ENCODE data around the gene NFIC.

Gene NFIC

DNA sequence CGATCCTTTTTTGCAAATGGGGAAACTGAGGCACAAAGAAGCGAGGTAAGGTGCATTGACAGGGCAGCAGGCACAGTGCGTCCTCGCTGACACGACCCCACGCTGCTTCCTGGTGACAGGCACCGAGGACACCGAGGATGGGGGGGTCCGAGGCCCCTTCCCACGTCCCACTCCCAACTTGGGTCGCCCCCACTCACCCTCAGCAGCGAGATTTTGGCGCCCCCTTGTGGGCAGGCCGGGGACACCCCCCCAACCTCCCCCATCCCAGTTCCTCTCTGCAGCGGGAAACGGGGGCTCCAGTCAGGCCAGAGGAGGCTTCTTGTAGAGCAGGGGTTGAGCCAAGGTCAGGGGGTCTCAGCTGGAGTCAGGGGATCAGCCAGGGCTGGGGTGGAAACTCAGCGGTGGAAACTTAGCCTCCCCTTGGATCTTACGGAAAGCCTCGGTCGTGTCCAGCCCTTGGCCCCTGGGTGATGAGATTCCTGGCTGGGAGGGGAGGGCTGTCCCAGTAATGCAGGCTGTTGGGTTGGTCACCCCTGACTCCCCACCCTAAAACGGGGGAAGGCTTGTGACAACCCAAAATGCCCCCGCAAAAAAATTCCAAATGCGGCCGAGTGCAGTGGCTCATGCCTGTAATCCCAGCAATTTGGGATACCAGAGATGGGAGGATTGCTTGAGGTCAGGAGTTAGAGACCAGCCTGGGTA lies 105.7 kb downstream of the NFIC start:
- DNase-seq, result no peak

DNA sequence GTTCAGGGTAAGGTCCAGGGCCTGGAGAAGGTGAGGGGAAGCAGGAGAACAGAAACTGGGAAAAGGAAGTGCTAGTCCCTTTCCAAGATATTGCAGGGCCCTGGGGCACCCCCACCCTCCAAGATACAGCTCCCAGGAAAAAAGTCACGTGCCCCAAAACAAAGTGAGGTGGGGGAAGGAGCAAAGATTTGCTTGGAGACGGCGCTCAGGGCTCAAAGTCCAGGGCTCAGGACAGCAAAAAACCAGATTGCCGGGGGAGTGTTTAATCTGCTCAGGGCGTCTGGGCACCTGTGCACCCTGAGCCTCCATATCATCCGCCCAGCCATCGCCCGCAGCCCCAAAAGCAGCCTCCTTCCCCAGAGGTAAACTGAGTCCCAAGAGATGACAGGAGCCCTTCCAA lies 107.6 kb downstream of the NFIC start:
- DNase-seq, result no peak

DNA sequence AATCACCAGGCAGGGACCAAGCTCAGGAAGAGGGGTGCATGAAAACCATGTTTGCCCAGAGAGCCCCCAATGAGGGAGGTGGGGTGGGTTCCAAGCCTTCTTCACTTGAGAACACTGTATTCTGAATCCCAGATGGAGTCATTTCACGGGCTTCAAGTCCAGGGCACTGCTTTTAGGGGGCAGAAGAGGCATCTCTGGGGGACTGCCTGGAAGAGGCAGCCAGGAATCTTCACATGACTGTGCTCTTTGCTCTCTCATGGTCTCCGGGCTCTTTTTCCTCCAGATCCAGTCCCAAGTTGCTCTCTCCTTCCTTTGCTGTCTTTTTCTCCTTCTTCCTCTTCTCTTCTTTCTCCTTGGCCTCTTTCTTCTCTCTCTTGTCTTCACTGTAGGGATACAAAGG lies 108.2 kb downstream of the NFIC start:
- DNase-seq, result no peak

DNA sequence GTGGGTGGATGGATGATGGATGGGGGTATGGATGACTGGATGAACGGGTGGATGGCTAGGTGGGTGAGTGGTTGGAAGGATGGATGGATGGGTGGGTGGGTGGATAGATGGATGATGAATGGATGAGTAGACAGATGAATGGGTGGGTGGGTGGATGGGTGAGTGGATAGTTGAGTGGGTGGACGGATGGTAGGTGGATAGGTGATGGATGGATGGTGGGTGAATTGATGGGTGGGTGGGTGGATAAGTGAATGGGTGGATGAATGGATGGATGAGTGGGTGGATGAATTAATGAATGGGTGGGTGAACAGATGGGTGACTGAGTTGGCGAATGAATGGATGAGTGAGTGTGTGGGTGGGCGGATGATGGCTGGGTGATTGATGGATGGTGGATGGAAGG lies 109.1 kb downstream of the NFIC start:
- DNase-seq, result no peak

DNA sequence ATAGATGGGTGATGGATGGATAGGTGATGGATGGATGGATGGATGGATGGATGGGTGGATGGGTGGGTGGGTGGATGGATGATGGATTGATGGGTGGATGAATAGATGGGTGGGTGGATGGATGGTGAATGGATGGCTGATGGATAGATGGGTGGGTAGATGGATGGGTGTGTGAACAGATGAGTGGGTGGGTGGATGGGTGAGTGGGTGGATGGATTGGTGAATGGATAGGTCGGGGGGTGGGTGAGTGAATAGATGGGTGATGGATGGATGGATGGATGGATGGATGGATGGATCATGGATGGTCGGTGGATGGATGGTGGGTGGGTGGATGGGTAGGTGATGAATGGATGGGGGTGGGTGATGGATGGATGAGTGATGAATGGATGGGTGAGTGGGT lies 110.4 kb downstream of the NFIC start:
- DNase-seq, result no peak

DNA sequence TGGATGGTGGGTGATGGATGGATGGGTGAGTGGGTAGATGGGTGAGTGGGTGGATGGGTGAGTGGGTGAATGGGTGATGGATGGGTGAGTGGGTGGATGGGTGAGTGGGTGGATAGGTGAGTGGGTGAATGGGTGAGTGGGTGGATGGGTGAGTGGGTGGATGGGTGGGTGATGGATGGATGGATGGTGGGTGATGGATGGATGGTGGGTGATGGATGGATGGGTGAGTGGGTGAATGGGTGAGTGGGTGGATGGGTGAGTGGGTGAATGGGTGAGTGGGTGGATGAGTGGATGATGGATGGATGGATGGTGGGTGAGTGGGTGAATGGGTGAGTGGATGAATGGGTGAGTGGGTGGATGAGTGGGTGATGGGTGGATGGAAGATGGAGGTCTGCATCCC lies 111.1 kb downstream of the NFIC start:
- no peak for DNase-seq

DNA sequence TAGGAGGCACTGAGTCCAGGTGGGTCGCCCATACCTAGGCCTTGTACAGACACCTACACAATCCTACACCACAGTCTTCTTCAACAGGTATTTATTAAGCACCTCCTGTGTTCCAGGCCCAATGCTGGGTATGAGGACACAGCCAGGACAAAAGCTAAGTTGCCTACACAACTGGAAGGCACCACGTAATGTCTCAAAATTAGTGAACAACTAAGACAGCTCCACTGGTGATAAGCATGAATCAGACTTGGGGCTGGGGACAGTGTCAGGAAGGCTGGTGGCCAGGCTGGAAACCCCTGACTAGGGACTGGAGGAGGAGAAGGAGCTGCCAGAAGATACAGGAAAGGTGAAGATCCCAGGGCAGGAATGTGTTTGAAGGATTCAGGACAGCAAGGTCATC lies 111.6 kb downstream of the NFIC start:
- no peak for DNase-seq

DNA sequence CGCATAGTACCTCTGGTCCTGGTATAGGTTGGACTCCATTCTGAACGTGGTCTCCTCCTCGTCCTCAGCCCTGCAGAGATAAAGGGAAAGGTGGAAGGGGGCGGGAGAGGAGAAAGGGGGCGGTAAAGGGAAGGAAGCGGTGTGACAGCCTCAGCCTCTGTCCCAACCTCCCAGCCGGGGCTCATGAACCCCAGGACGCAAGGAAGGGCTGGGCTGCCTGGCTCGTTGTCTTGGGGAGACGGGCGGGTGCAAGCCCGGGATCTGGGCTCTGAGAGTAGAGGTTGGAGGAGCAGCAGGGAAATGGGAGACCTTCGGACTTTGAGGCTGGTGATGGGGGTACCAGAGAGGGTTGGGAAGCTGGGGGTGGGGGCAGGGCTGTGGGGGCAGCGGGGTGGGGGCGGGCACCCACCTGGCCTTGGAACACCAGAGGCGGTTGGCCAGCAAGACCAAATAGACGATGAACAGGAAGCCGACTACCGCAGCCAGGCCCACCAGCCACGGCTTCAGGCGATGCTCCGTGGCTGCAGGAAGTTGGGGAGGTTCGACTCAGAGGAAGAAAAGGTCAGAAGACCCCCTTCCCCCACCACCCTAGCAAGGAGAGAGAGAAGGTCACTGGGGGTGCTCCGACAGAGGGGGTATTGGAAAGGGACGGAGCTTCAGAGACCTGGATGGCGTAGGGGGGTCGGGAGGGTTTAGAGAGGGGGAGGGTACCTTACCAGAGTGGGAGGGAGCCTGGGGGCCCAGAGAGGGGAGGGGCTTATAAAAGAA lies 112.2 kb downstream of the NFIC start:
- DNase-seq, result no peak

DNA sequence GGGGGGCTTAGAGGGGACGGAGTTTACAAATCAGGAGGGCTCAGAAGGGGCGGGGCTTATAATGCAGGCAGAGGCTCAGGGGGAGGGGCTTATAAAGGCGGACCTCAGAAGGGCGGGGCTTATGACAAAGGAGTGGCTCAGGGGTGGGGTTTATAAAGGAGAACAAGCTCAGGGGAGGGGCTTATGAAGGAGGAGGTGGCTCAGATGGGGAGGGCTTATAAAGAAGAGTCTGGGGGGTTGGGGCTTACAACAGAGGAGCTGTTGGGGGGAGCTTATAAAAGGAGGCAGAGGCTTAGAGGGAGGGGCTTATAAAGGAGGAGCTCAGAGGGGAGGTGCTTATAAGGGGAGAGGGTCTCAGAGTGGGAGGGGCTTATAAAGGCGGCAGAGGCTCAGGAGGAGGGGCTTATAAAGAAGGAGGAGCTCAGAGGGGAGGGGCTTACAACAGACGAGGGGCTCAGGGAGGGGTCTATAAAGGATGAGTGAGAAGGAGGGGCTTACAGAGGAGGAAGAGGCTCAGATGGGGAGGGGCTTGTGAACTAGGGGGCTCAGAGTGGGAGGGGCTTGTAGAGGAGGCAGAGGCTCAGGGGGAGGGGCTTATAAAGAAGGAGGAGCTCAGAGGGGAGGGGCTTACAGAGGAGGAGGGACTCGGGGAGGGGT lies 112.9 kb downstream of the NFIC start:
- no peak for DNase-seq

DNA sequence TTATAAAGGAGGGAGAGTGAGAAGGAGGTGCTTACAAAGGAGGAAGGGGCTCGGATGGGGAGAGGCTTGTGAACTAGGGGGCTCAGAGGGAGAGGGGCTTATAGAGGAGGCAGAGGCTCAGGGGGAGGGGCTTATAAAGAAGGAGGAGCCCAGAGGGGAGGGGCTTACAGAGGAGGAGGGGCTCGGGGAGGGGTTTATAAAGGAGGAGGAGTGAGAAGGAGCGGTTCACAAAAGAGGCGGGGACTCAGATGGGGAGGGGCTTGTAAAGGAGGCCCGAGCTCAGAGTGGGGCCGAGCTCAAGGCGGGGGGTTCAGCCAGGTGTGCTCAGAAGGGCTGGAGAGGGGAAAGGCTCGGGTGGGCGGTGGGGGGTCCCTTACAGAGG lies 113.4 kb downstream of the NFIC start:
- no peak for DNase-seq

DNA sequence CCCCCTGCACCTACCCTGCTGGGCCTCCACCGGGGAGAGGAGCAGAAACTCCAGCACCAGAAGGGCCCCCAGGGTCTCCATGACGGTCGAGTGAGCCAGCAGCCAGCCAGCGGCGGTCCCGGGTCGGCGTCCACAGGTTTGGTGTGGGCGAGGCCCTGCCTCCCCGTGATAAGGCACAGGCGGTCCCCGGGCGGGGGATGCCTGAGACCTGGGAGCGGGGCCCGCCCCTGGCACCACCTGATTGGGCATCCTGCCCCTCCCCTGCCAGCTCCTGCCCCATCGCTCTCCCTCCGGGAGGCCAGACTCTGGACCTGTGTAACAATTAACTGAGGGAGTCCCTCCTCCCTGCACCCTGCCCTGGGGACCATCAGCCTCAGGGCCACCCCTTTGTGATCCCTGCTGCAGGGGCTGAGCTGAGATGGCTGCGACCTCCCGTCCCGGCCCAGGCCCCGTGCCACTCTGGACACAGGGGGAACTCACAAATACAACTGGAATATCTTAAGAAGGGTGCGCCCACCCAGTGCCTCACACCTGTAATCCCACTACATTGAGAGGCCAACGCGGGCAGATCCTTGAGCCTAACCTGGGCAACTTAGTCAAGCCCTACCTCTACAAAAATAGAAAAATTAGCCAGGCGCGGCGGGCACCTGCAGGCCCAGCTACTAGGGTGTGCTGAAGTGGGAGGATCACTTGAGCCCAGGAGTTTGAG lies 114.2 kb downstream of the NFIC start, which contains the start of gene SMIM24:
SMIM24 (minus strand) TSS at position 143 of the 709 bp plus-strand sequence; CDS start at position 81, 62 bp downstream.
- DNase-seq, result no peak

DNA sequence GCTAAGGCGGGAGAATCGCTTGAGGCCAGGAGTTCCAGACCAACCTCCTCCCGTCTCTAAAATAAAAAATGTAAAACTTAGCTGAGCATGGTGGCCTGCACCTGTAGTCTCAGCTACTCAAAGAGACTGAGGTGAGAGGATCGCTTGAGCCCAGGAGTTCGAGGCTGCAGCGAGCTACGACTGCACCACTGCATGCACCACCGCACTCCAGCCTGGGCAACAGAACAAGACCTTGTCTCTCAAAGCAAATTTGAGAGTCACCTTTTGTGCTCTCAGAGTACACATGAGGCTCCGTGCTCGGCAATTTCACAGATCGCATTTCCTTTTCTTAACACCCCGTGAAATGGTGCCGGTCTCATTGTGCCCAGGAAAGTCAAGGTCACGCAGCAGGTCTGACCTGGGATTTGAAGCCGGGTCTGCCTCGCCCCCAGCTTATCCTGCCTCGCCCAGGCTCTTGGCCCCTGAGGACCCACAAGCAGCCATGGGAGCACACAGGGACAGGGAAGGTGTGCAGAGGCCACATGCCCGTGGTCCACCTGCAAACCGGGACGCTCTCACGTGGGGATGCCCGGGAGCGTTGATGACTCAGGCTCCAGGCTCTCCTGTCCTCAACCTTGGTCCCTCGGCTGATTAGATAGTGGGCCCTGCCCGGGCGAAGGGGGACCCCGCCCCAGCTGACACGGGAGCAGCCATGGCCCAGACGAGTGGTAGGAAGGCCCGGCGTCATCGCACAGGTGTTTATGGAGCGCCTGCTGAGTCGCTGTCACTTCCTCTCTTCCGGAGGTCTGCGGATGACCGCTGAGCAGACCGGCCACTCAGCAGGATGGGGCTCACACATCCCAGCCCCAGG lies 115.1 kb downstream of the NFIC start:
- no peak for DNase-seq

DNA sequence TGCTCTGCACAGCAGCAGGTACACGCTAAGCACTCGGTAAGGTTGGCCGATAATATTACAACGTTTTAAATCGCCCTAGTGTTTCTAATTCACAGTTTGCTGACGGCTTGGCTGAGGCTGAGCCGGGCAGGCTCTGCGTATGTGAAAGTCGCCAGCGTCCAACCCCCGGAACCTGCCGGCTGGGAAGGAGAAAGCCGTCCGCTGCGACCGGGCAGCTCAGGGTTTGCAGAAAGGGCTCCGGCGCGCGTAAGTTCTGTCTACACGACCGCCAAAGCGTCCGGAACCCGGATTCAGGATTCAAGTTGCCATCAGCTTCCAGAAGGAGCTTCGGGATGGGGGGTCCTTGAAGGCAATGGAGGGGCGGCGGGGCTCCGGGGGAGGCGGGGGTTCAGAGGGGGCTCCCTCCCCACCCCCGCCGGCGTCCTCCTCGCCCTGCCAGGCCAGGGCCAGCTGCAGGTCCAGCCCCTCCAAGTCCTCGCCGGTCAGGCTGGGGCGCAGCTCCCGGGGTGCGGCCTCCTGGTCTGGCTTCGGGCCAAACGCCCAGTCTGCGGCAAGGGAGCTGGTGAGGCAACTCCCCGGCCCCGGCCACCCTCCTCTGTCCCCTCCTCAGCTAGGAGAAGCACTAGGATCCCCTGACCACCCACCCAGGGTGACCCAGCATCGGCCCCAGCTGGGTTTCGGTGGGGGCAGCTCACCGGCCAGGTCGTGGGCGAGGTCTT lies 116.3 kb downstream of the NFIC start:
- no peak for DNase-seq

DNA sequence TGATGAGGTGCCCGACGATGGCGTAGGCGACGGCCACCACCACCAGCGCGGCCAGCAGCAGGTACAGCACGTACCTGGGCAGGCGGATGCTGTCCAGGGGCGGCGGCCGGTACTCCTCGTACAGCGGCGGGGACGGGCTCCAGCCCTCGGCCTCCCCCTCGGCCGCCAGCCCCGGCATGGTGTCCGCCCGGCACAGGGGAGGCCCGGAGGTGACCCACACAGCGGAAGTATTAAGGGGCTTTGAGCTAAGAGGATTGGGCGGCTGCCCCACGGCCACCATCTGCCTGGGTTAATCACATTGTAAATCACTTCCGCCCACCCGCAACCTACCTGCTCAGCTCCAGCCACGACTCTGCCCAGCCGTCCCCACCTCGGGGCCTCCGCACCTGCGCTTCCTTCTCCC lies 116.8 kb downstream of the NFIC start, which contains the start of gene SMIM44:
SMIM44 (minus strand) TSS at position 216 of the 403 bp plus-strand sequence; CDS start at position 178, 38 bp downstream.
- DNase-seq, result no peak

DNA sequence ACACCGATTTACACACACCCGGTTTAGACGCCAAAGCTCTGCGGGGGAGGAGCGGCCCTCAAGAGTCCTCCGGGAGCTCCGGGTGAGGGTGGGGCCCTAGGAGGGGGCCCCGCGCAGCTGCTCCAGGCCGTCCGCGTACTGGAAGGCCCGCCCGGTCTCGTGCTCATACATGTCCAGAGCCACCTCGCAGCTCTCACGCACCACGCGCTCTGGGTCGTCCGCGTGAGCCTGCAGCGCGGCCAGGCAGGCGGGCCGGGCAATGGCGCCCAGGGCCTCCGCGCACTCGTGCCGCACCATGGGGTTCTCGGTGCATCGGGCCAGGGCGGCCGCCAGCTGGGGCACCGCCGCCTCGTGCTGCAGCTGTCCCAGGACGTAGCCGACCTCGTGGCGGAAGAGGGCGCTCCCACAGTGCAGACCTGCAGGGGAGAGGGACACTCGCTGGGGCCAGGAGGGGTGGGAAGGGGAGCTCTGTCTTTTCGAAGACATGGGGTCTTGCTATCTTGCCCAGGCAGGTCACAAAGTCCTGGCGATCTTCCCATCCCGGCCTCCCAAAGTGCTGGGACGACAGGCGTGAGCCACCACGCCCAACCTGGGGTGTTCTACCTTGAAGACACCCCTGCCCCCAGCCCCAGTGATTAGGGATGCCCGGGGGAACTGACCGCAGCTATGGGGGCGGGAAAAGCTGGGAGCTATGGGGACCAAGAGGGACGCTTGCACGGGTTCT lies 125.2 kb downstream of the NFIC start:
- no peak for DNase-seq

DNA sequence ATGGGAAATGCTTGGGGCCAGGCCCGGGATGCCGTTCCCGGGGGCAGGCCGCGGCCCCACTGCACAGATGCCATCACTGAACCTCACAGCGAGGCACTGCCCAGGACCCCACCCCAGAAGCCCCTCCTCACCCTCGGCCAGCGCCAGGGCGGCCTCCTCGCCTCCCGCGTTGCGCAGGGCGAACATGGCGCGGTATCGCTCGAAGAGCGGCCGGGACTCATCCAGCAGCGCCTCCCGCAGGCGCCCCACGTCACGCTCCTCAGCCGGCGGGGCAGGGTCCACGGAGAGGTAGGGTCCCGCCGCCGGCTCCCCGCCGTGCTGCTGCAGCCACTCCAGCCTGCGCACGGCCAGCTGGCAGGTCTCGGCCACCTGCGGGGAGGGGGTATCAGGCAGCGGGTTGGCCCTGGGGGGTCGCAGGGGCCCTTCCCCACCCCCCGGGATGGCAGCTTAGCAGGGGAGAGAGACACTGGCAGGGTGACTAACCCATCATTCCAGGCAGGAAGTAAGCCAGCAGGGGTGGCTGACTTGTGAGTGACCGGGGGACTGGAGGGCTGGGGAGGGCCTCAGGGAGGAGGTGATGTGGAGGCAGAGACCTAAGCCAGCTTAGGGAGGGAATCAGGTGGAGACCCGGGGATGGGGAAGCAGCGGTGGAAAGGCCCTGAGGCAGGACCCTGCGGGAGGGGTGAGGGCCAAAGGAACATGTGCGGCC lies 125.9 kb downstream of the NFIC start:
- no peak for DNase-seq

DNA sequence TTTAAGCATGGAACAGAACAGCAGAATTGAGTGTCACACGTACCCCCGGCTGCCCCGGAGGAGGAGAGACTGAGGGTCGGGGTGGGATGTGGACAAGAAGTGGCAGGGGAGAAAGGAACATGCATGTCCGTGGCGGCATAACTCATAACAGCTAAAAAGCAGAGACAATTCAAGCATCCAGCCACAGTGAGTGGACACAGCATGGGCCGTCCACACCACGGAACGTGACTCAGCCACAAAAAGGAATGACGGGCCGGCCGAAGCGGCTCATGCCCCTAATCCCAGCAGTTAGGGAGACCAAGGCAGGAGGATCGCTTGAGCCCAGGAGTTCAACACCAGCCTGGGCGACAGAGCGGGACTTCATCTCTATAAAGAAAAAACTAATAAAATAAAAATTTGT lies 126.5 kb downstream of the NFIC start:
- DNase-seq, result no peak

DNA sequence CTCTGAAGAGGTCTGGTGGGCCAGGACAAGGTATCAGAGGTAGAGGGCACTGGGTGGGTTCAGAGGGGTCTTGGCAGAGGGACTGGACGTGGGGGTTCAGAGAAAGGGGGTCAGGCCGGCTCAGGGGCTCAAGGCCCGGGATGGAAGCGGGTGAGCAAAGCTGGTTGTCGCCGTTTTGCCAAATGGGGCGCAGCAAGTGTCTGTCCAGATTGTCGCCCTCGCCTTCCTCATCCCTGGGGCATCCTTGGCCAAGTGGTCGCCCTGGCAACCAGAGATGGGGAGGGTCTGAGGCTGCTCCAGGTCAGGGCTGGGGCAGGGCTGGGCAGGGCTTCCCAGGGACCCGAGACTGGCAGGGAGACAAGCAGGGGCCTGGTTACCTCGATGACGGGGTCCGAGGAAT lies 127.3 kb downstream of the NFIC start:
- DNase-seq, result no peak

DNA sequence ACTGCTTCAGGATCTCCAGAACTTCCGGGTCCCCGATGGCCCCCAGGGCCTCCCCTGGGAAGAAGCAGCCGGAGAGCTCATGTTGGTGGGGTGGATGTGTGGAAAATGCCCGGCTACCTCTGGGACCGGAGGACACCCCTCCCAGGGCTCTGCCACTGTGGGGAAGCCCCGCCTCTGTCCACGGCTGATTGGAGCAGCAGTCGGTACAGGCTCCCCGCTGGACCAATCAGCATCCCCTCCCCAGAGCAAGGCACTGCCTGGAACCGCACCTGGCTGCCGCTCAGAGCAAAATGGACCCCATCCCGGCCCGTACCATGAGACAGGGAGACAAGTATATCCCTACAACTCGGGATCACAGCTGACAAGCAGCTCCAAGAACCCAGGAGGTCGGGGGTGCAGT lies 127.7 kb downstream of the NFIC start:
- no peak for DNase-seq

DNA sequence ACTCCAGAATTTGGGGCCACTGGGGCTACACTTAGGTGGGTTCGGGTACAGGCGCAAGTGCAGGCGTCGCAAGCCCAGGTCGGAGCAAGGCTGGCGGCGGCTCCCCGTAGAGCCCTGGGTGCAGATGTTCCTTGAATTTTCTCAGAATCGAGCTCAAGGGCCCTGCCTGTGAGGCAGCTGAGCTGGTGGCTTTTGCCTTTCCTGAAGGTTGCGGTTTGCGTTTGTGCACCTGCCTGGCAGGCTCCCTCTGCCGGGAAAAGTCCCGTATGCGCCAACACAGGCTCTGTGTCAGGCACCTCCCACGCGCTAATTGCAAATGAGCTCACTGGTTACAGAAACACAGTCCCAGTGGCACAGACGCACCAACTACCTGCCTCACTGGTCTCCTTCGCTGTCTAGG lies 128.2 kb downstream of the NFIC start:
- no peak for DNase-seq

Data from right hindlimb (tissue), 1 donor.